Tibial nerve (tissue), 4 donors: ENCODE results near the gene TMTC1. TPM values are rescaled to one million over a fixed set of nuclear protein-coding genes. Genes with fewer than 3 reads are reported as not detected.

Source experiments
- DNase-seq, 2 donors: peaks; one replicate each; pipeline ENCODE4 v3.0.0-alpha.2; 2019; ENCODE audit warnings: low spot score in 2 of 2
- H3K27ac ChIP-seq, 4 donors: fragments of 200-600 bp; sonication (generic) in 3 of 4; one replicate each; pipeline ENCODE4 v1.5.1; 2017 to 2019; ENCODE audit warnings: mild to moderate bottlenecking in 1 of 4
- H3K27me3 ChIP-seq, 2 donors: fragments of 200-600 bp; sonication (generic) in 1 of 2; one replicate each; pipeline versions ENCODE4 v1.5.1 to v1.6.0; 2017 to 2019
- H3K36me3 ChIP-seq, 3 donors: fragments of 200-600 bp; sonication (generic); one replicate each; pipeline ENCODE4 v1.5.1; 2018 to 2019
- H3K4me1 ChIP-seq, 4 donors: fragments of 200-600 bp; sonication (generic) in 3 of 4; one replicate each; pipeline ENCODE4 v1.5.1; 2017 to 2019
- H3K4me3 ChIP-seq, 4 donors: fragments of 200-600 bp; sonication (generic) in 3 of 4; one replicate each; pipeline ENCODE4 v1.5.1; 2017 to 2019; ENCODE audit warnings: mild to moderate bottlenecking in 1 of 4, moderate library complexity in 1 of 4
- H3K9me3 ChIP-seq, 4 donors: fragments of 200-600 bp; sonication (generic) in 3 of 4; one replicate each; pipeline ENCODE4 v1.5.1; 2017 to 2019
- CTCF ChIP-seq, 5 experiments: fragments of 200-600 bp in 3 of 5; fragments of 450-650 bp in 2 of 5; sonication (generic) in 3 of 5; IDR thresholded peaks; one replicate each; pipeline ENCODE4 v1.5.1; 2016 to 2019; ENCODE audit warnings: antibody characterized with exemption in 5 of 5, mild to moderate bottlenecking in 3 of 5, moderate library complexity in 2 of 5
- EP300 ChIP-seq, 2 donors: sonication (generic); formaldehyde crosslinking; IDR thresholded peaks; one replicate each; pipeline ENCODE4 v1.6.1; 2017; ENCODE audit warnings: antibody characterized with exemption in 2 of 2, mild to moderate bottlenecking in 1 of 2
- POLR2A ChIP-seq, 2 donors: fragments of 450-650 bp; IDR thresholded peaks; one replicate each; pipeline ENCODE4 v1.6.1; 2017; ENCODE audit warnings: antibody characterized with exemption in 2 of 2, mild to moderate bottlenecking in 2 of 2, moderate library complexity in 2 of 2
- WGBS, 2 donors: methylation state at CpG; one replicate each; pipeline ENCODE4 v1.1.5; 2018; 5-methylcytosine and 5-hydroxymethylcytosine counted together
- total RNA-seq, 4 donors: library from RNA; depleted of rRNA; stranded (reverse); fragments of >200 nt; gene quantifications; one replicate each; pipeline ENCODE4 v1.1.0, GENCODE V29; 2016

TMTC1 gene
- total RNA-seq, 4 donors from 2014 or later = 111 to 207 (median 144) TPM

- DNase-seq = no peak
- H3K9me3 ChIP-seq = no peaks in the 10 kb centered on the region
- no peaks in the 10 kb centered on the region for H3K36me3 ChIP-seq
- no peak overlapping the region for H3K27ac ChIP-seq
- H3K27me3 ChIP-seq = no peaks in the 10 kb centered on the region
- TF ChIP-seq POLR2A (IDR thresholded peaks at IDR 0.05) (no peak), EP300 (IDR thresholded peaks at IDR 0.05) (no peak), CTCF (IDR thresholded peaks at IDR 0.05) (no peak)
- peaks cover 0 to 28% (median 0%) of the 10 kb centered on the region in 4 donors for H3K4me1 ChIP-seq
- WGBS, 2 donors = 76 to 85% methylated on average over 2 of the region's 2 CpGs
- no peak overlapping the region for H3K4me3 ChIP-seq
These were observed 237.7 kb downstream of the TMTC1 start for GRCh38 chr12:29546000-29546399.

GRCh38 chr12:29545102-29545467, 238.7 kb downstream of the TMTC1 start:
- no peaks in the 10 kb centered on the region for H3K36me3 ChIP-seq
- H3K4me3 ChIP-seq = no peak overlapping the region
- no peaks in the 10 kb centered on the region for H3K27me3 ChIP-seq
- TF ChIP-seq POLR2A (IDR thresholded peaks at IDR 0.05) = no peak
- TF ChIP-seq CTCF (IDR thresholded peaks at IDR 0.05) = no peak
- no peak for TF ChIP-seq EP300 (IDR thresholded peaks at IDR 0.05)
- no peak for DNase-seq
- H3K9me3 ChIP-seq = no peaks in the 10 kb centered on the region
- WGBS, 2 donors = 88 to 92% methylated on average over 4 of the region's 4 CpGs
- H3K27ac ChIP-seq = no peak overlapping the region
- peaks cover 0 to 28% (median 0%) of the 10 kb centered on the region in 4 donors for H3K4me1 ChIP-seq

GRCh38 chr12:29544428-29545101, 239.2 kb downstream of the TMTC1 start:
- H3K27ac ChIP-seq = no peak overlapping the region
- 82 to 84% methylated on average over 6 of the region's 6 CpGs for WGBS, 2 donors
- no peak for DNase-seq
- TF ChIP-seq EP300 (IDR thresholded peaks at IDR 0.05) (no peak), POLR2A (IDR thresholded peaks at IDR 0.05) (no peak), CTCF (IDR thresholded peaks at IDR 0.05) (no peak)
- H3K36me3 ChIP-seq = no peaks in the 10 kb centered on the region
- no peak overlapping the region for H3K4me3 ChIP-seq
- no peaks in the 10 kb centered on the region for H3K27me3 ChIP-seq
- peaks cover 0 to 28% (median 0%) of the 10 kb centered on the region in 4 donors for H3K4me1 ChIP-seq
- H3K9me3 ChIP-seq = no peaks in the 10 kb centered on the region

- Histone ChIP-seq H3K4me3 (peak overlapping the region in 1 of 4 donors; percentile 19), H3K27me3 (no peaks in the 10 kb centered on the region), H3K4me1 (peaks cover 0 to 28% (median 0%) of the 10 kb centered on the region in 4 donors), H3K27ac (peak overlapping the region in 2 of 4 donors; percentile 36 to 62), H3K9me3 (no peaks in the 10 kb centered on the region), H3K36me3 (no peaks in the 10 kb centered on the region)
- TF ChIP-seq POLR2A (IDR thresholded peaks at IDR 0.05) (no peak), EP300 (IDR thresholded peaks at IDR 0.05) (no peak), CTCF (IDR thresholded peaks at IDR 0.05) (no peak)
- WGBS, 2 donors = 60 to 63% methylated on average over 4 of the region's 4 CpGs
- no peak for DNase-seq
These were observed 240.7 kb downstream of the TMTC1 start for GRCh38 chr12:29543036-29543435.

- 75 to 76% methylated on average over 2 of the region's 2 CpGs for WGBS, 2 donors
- no peaks in the 10 kb centered on the region for H3K27me3 ChIP-seq
- peaks cover 0 to 10% (median 3%) of the 10 kb centered on the region in 4 donors for H3K4me1 ChIP-seq
- no peak overlapping the region for H3K27ac ChIP-seq
- H3K9me3 ChIP-seq = no peaks in the 10 kb centered on the region
- no peak for DNase-seq
- no peaks in the 10 kb centered on the region for H3K36me3 ChIP-seq
- TF ChIP-seq EP300 (IDR thresholded peaks at IDR 0.05) (no peak), CTCF (IDR thresholded peaks at IDR 0.05) (no peak), POLR2A (IDR thresholded peaks at IDR 0.05) (no peak)
- H3K4me3 ChIP-seq = no peak overlapping the region
These were observed 246.4 kb downstream of the TMTC1 start for GRCh38 chr12:29537298-29537697.
